SK-N-DZ (cell line): ENCODE data around the gene RPS19BP1.

Source experiments
- DNase-seq: peaks from one replicate; pipeline ENCODE4 v3.0.0-alpha.2; 2015; ENCODE audit warnings: low spot score

RPS19BP1 gene

GRCh38 chr22:39490966-39491680, 41.4 kb downstream of the RPS19BP1 start:
- no peak for DNase-seq

DNA sequence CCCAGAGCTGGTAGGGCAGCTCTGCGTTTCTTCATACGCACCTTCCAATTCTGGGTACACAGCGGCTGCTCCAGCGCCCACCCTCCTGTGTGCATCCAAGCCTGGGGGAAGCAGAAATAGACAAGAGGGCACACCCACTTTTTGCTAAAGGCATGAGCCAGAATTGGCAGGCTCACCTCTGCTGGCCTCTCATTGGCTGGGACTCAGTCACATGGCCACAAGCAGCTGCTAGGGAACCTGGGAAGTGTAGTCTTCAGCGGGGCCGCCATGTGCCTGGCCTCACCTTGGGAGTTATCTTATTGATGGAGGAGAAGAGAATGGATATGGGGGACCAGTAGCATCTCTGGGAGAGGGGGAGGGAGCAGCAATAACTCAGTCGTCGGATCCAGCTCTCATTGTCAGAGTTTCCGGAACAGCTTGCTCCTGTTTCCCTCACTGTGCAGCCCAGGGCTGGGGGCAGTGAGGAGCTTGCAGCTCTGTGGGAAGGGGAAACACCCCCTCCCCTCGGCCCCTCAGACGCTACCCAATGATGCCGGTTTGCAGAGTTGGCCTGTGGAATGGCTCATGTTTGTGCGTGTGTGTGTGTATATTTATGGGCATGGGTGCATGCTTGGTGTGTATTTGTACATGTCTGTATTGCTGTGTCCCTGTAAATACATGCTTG, 42.3 kb downstream of the RPS19BP1 start:
- peak; percentile 85 for DNase-seq

DNA sequence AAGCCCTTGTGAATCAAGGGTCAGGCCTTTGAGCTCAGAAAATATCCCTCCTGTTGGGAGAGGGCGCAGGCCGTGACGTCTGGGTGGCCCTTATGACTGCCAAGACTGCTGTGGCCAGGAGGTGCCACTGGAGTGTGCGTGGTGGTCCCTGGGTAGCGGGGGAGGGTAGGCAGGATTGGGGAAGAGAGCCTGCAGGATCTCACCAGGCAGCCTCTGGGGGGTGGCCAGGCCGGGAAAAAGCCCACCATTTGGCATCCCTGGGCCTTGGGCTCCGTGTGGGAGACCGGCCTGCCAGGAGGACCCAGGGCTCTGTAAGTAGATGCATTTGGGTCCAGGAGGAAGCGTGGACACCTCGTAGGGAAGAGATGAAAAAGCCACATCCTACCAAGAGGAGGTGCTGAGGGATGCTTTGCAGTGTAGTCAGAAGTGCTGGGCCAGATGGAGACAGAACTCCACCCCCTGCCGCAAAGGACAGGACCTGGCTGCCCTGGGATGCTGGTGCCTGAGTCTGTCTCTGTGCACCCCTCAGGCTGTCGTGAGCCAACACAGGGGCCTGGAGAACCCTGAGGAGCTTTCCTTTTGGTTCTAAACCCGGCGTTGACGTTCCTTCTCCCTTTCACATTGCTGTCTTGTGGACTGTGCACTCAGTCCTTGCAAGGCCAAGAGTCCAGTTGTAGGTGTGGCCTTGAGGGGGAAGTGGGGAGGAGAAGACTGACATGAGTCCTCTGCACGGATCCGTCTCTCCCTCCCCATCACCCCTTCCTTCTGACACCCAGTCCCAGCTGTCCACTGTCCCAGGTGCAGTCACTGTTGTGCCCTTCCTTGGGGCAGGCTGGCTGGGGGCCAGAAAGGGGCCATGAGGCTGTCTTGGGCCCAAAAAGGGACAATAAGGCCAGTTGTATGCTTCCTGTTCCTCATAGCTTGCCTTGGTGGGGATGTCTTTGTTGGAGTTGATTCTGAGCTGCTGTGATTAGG, 43.2 kb downstream of the RPS19BP1 start:
- DNase-seq, result no peak

- DNase-seq, result no peak
Measured at GRCh38 chr22:39488563-39489083, 43.9 kb downstream of the RPS19BP1 start.

GRCh38 chr22:39487826-39488520, 44.6 kb downstream of the RPS19BP1 start:
- DNase-seq, result no peak

- DNase-seq, result no peak
Measured at GRCh38 chr22:39486951-39487825, 45.4 kb downstream of the RPS19BP1 start.

DNA sequence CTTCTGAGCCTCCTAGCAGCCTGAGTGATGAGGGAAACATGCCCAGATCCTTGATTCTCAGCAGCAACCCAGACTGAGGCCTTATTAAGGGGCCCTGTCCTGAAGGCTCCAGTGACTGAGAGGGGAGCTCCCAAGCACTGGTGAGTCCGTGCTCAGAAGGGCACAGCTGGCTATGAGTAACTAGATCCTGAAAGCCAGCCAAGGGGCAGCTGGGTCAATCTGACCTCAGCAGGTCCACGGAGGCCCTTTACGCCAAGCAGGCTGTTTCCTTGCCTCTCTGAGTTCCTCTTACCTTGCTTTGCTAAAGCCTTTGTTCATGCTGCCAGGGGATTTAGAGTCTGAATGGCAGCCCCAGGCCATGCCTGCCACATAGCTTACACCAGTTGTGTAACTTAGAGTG, 49.8 kb downstream of the RPS19BP1 start:
- DNase-seq, result no peak

- DNase-seq, result no peak
Measured at GRCh38 chr22:39481595-39481994, 51.0 kb downstream of the RPS19BP1 start.

GRCh38 chr22:39481054-39481453, 51.5 kb downstream of the RPS19BP1 start:
- DNase-seq, result no peak

- DNase-seq, result no peak
Measured at GRCh38 chr22:39480557-39480956, 52.0 kb downstream of the RPS19BP1 start.

- no peak for DNase-seq
Measured at GRCh38 chr22:39479254-39479653, 53.3 kb downstream of the RPS19BP1 start.
